NCI-H1092 (cell line): ENCODE results near the gene MAP2K1.
"Not testable (repeated sequence)": the region's sequence is repeated elsewhere in the genome, so short reads cannot be mapped to it uniquely, and the experiment has no call there.

Experiments
- DNase-seq: peaks from one replicate; lab custom pipeline; 2025; lab: John Stamatoyannopoulos, UW

MAP2K1 gene

DNA sequence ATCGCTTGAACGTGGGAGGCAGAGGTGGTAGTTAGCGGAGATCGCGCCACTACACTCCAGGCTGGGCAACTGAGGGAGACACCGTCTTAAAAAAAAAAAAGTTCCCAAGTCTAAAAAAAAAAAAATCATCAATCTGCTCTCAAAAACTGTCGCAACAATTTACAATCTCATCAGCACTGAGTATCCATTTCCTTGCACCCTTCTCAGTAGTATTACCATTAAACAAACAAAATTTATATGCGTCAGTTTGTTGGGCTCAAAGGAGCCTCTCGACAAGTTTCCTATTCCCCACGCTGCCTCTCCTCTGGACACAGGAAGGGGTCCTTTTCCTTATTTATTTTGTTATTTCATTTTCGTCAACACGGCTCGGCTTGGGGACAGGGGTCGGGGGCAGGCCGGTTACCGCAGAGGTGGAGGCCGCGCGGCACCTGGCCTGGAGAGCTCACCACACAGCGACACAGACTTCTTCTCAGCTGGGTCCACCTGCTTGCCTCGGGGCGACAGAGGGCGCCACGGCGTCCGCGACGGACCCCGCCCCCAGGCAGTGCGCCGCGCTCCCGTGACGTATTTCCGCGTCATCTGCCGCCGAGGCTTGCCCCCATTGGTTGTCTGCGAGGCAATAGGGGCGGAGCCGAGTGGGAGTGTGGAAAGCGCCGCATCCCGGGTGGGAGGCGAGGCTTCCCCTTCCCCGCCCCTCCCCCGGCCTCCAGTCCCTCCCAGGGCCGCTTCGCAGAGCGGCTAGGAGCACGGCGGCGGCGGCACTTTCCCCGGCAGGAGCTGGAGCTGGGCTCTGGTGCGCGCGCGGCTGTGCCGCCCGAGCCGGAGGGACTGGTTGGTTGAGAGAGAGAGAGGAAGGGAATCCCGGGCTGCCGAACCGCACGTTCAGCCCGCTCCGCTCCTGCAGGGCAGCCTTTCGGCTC, at the start of gene MAP2K1:
Gene MAP2K1 (plus strand): TSS at position 709 of the 920 bp plus-strand sequence. CDS start 436 bp downstream, outside the sequence.
- DNase-seq, result peak; percentile 93

DNA sequence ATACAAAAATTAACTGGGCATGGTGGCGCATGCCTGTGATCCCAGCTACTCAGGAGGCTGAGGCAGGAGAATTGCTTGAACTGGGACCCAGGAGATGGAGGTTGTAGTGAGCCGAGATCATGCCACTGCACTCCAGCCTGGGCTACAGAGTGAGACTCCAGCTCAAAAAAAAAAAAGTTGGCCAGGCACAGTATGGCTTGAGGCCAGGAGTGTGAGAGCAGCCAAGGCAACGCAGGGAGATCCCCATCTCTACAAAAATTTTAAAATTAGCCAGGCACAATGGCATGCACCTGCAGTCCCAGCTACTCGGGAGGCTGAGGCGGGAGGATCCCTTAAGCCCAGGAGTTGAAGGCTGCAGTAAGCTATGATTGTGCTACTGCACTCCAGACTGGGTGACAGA, 38.2 kb upstream of the MAP2K1 start:
- DNase-seq, result not testable (repeated sequence)

DNA sequence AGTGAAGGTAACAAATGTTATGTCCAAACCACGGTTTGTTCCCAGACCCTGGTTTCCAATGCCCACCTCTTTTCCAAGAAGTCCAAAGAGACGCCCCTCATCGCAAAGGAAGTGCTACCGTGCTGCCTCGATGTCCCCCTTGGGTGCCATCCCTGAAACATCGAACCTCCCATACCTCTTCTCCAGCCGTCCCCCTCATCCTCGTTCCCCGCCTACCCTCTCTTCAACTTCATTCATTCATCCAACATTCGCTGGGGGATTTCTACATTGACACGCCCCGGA, 30.7 kb upstream of the MAP2K1 start:
- DNase-seq, result no peak

DNA sequence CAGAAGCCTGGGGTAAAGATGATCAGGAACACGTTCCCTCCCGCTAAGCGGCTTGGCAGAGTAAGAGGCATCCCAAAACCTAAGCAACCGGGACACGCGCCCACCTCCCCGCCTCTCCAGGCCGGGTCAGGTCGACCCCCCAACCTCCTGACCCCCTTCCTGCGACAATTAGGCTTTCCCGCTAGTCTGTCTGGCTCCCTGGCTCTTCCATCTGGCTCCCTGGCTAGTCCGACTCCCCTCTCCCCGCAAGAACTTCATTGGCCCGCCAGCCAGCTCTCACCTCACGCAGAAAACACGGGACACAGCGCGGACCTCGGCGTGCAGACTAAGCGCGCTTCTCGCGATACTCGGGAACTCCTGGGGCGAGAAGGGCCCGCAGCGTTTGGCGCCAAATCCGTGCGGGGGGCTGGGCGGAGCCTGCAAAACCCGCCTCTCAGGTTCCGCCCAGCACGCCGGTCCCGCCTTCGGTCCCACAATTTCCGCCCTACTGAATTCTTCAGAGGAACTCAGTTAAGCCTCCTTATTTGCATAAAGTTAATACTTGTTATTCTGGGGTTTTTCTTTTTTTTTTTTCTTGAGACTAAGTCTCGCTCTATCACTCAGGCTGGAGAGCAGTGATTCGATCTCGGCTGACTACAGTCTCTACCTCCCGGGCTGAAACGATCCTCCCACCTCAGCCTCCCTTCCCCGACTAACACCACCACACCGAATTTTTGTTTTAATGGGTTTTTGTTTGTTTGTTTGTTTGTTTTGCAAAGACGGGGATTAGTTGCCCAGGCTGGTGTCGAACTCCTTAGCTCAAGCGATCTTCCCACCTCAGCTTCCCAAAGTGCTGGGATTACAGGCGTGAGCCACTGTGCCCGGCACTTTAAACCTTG, 30.1 kb upstream of the MAP2K1 start, which contains the start of gene TIPIN:
Gene TIPIN (minus strand): TSS at position 327 of the 878 bp plus-strand sequence. CDS start 3,738 bp downstream, outside the sequence.
- DNase-seq, result peak; percentile 89

DNA sequence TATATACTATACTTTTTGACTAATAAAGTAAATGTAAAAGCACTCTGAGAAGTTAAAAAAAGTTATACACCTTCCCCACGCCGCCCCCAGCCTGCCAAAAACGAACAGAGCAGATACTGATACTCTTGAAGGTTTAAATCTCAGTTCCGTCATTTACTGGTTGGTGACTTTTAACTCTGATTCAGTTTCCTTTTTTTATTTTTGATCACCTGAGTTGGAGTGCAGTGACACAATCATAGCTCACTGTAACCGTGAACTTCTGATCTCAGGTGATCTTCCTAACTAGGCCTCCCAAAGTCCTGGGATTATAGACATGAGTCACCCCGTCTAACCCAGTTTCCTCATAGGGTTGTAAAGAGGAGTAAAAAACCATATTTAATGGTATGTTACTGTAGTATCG, 27.0 kb upstream of the MAP2K1 start:
- DNase-seq, result no peak

DNA sequence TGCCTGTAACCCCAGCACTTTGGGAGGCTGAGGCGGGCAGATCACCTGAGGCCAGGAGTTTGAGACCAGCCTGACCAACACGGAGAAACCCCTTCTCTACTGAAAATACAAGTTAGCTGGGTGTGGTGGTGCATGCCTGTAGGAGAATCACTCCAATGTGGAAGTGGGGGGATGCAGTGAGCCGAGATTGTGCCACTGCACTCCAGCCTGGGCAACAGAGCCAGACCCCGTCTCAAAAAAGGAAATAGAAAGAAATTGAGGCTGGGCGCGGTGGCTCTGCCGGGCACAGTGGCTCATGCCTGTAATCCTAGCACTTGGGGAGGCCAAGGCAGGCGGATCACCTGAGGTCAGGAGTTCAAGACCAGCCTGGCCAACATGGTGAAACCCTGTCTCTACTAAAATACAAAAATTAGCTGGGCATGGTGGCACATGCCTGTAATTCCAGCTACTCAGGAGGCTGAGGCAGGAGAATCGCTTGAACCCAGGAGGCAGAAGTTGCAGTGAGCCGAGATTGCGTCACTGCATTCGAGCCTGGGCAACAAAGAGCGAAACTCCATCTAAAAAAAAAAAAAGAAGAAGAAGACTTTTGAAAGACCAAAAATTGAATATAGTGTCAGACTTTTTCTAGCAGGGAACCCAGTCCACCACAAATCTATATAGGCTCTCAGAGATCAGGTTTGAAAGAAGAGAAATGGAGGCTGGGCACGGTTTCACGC, 24.8 kb upstream of the MAP2K1 start:
- DNase-seq, result not testable (repeated sequence)

DNA sequence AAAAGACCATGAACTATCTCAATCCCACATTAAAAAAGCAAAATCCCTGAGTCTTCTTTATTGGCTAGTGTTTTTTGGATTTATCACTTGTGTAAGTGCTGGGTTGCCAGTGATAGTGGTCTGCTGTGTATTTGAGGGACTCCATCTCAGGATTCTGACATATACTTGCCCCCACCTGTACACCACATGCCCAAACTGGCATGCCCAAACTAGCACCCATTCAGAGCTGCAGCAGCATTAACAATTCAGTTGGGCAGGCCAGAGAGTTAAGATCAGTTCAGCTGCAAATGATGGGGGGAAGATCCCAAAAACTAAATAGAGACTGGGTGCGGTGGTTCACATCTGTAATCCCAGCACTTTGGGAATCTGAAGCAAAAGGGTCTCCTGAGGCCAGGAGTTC, 23.9 kb upstream of the MAP2K1 start:
- no peak for DNase-seq

DNA sequence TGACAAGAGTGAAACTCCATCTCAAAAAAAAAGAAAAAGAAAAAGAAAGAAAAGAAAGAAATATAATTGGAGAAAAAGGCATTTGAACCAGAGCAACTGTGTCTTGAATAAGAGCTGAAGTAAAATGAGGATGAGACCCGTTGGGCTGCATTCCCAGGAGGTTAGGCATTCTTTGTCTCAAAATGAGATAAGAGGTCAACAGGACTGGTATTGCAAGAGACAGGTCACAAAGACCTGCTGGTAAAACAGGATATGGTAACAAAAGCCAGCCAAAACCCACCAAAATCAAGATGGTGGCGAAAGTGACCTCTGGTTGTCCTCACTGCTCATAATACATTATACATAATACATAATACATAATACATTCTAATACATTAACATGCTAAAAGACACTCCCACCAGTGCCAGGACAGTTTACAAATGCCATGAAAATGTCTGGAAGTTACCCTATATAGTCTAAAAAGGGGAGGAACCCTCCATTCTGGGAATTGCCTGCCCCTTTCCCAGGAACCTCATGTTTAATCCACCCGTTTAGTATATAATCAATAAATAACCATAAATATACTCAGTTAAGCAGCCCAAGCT, 21.7 kb upstream of the MAP2K1 start:
- no peak for DNase-seq

DNA sequence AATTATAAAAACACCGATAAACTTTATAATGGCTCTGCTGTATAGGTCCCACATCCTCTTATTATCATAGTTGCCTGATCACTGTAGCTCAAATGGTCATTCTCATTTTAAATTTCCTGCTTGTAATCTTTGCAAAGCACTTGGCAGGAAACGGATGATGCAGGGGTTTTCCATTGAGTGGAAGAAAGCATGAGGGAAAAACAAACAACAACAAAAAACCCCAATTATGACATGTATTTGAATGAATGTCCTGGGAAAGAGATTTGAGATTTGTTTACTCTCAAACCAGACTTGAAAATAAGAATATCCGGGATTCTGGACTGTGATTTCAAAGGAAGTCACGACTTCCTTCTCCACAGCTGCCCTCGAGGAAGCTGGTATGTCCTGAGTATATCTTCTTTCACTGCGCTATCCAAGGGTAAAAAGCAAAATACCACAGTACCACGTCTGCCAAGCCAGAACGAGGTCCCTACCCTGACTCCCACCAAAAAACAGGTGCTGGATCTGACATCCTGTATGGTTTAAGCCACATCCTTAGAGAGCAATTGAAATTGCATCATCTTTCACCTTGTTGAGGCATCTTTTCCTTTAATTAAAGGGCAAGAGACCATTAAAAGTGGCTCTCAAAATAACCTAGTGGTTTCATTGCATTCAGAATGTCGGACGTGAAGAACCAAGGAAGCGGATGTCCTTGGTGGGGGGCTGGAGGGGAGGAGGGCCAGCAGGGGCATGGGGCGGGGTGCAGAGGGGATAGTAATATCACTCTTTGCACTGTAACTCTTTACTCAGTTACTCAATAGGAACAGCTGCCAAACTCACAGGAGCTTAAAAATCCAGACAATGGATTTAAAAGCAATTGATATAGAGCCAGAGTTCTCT, 16.7 kb upstream of the MAP2K1 start:
- DNase-seq, result no peak

DNA sequence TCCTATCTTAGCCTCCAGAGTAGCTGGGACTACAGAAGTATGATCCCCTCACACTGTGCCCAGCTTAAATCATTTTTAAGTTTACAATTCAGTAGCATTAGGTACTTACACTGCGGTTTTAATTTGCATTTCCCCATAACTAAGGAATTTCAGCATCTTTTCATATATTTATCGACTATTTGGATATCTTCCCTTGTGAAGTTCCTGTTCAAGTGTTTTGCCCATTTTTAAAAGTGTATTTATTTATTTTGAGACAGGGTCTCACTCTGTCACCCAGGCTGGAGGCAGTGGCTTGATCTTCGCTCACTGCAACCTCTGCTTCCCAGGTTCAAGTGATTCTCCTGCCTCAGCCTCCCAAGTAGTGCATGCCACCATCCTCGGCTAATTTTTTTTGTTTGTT, 12.5 kb upstream of the MAP2K1 start:
- DNase-seq, result no peak

DNA sequence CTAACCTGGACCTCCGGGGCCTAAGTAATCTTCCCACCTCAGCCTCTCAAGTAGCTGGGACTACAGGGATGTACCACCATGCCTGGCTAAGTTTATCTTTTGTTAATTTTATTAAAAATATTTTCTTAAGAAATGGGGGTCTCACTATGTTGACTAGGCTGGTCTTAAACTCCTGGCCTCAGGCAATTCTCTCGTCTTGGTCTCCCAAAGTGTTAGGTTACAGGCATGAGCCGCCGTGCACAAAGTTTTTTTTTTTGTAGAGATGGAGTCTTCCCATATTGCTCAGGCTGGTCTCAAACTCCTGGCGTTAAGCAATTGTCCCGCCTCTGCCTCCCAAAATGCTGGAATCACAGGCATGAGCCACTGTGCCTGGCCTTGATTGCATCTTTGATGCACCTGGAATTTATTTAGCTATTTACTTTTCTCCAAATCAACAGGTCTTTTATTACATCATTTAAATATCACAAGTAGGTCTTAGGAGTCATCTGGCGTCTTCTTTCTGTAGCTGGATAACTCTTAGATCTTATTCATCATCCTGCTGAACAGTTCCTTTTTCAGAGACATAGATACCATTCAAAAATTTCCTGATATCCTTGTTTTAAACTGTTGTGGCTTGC, 7.8 kb upstream of the MAP2K1 start:
- DNase-seq, result no peak

DNA sequence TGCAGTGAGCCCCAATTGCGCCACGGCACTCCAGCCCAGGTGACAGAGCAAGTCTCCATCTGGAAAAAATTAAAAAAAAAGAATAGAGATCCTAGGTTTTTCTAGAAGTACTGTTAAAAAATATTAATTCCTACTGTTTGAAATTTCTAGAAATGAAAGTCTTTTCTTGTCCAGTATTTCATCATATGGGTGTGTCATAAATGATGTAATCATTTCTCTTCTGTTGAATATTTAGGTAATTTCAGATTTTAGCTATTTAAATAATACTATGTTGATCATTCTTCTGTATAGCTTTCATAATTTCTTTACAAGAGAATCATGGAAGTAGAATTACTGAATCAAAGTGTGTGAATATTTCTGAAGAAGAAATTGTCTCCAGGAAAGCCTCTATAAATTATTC, 5.3 kb upstream of the MAP2K1 start:
- DNase-seq, result not testable (repeated sequence)

DNA sequence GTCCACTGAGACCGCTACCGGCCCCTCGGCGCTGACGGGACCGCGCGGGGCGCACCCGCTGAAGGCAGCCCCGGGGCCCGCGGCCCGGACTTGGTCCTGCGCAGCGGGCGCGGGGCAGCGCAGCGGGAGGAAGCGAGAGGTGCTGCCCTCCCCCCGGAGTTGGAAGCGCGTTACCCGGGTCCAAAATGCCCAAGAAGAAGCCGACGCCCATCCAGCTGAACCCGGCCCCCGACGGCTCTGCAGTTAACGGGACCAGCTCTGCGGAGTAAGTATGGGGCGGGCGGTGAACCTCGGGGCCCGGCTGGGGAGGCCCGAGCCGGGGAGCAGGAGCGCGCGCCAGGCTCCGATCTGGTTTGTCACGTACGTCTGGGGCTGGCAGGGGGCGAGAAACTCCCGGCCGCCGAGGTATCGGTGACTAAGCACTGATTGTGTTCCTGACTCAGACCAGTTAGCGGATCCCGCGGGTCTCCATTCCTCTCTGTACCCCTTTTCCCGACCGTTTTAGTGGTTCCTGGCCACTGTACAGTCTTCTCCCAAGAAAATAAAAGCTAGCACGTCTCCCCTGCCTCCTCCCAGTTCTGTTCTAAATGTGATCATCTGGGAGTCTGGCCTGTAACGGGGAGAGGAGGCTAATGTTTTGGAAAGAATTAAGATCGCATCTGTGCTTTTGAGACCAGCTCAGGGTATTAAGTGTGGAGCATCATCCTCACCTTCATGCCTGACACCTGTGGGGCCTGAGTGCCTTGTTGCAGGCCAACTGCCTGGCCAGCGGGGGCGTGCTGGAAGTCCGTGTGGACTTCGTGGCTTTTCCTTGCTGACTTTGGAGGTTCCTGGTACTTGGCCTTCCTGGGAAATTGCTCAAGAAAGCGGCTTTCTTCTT, 691 bp downstream of the MAP2K1 start:
- no peak for DNase-seq

DNA sequence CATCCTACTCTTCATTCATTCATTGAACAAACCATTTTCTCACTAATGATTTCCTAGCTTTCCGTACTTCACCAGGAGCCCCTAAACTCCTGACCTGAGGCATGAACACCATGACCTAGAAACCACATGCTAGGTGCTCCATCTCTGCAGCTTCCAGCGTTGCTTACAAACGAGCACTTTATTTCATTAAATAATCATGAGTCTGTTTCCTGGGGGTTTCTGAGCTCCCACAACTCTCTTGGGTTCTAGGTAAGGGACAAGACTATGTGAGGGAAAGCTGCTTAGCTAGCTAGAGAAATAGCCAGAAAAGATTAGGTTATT, 1.3 kb downstream of the MAP2K1 start:
- no peak for DNase-seq

DNA sequence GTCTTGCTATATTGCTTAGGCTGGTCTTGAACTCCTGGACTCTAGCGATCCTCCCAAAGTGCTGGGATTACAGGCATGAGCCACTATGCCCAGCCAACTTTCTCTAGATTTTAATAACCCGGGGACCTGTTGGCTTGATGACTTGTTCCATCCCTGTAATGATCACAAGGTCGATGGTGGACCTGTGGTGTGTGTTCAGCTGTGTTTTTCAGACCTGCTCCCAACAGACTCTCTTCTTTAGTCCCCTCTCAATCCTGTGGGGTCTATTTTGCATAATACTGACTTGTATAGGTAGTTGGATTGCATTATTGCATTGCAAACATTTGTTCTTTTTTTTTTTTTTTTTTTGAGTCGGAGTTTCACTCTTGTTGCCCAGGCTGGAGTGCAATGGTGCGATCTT, 1.9 kb downstream of the MAP2K1 start:
- DNase-seq, result no peak

DNA sequence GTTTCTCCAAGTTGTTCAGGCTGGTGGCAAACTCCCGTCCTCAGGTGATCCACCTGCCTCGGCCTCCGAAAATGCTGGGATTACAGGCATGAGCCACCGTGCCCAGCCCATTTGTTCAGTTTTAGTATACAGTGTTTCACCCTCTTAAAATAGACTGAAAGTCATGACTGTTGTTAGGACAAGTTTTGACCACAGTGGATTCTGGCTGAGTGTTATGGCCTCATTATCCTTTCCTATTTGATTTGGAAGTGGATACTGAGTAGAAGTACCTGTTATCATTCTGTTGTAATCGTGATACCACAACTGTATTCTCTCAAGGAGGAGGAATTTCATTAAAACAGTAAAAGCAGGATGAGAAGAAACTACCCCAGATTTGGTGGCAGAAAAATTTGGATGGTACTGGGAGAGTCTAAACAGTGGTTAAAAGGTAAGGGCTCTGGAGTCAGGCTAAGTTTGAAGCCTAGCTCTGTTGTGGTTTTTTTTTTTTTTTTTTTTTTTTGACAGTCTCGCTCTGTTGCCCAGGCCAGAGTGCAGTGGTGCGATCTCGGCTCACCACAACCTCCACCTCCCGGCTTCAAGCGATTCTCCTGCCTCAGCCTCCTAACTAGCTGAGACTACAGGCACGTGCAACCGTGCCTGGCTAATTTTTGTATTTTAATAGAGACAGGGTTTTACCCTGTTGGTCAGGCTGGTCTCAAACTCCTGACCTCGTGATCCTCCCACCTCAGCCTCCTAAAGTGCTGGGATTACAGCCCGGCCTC, 2.6 kb downstream of the MAP2K1 start:
- DNase-seq, result no peak

DNA sequence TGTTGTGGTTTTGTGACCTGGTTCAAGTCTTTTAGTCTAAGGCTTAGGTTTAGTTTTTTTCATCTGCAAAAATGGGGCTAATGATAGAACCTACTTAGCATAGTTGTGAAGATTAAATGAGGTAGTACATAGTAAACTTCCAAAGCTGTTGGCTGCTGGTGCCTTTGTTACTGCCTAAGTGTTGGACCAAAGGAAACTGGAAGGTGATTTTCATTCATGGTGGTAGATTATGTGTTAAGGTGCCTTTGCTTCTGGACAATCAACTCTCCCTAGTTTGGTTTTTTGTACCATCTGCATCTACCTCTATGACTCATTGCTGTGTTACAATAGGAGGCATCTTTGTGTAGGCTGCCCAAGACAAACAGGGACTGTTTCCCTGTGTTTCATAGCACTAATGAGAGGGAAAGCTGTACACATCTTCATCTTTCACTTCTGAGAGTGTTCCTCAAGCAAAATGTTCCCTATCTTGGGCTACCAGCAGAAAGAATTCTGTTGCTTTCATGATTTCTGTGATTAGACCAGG, 3.2 kb downstream of the MAP2K1 start:
- no peak for DNase-seq

DNA sequence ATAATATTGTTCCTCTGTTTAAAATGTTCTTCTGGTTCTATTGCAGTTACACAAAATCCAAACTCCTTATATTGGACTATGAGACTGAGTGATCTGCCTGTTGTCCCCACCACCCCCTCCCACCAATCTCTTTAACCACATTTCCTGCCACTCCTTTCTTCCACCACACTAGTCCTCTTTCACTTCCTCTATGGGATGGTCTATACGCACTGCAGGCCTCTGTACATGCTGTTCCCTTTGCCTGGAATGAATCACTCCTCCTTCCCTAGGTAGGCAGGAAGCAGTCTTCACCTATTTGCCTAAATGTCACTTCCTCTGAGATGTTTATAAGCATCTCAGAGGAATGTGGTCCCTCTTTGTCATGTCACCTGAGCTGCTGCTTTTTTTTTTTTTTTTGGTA, 4.0 kb downstream of the MAP2K1 start:
- DNase-seq, result no peak

DNA sequence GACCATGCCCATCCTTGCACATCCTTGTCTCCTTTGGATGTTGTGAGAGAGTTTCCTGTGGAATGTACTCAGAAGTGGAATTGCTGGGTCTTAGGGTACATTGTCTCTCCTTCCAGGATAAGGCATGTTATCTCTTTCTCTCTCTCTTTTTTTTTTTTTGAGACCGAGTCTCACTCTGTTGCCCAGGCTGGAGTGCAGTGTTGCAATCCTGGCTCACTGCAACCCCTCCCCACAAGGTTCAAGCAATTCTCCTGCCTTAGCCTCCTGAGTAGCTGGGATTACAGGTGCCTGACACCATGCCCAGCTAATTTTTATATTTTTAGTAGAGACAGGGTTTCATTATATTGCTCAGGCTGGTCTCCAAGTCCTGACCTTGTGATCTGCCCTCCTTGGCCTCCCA, 6.3 kb downstream of the MAP2K1 start:
- not testable (repeated sequence) for DNase-seq
